ENCODE measurements around the gene F2. TPM values are rescaled to one million over a fixed set of nuclear protein-coding genes. Genes with fewer than 3 reads are reported as not detected.
A peak's percentile ranks its signal among the peaks of the same experiment; 100 is the strongest.

F2 gene
- total RNA-seq, 1 donor from 2014 or later: not detected

DNA sequence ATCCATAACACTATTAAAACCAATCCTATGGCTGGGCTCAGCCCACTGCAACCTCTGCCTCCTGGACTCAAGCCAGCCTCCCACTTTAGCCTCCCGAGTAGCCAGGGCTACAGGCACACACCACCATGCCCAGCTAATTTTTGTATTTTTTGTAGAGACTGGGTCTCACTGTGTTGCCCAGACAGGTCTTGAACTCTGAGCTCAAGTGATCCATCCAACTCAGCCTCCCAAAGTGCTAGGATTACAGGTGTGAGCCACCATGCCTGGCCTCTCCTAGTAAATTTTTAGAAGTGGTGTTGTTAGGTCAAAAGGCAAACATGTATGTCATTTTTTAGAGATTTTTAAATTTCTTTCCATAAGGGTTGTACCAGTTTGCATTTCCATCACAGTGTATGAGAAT lies 14.2 kb downstream of the F2 start:
- DNase-seq (ENCODE audit: low spot score): no peak

GRCh38 chr11:46736146-46736545 lies 17.1 kb downstream of the F2 start:
- DNase-seq (ENCODE audit: low spot score) (peak; percentile 10), ATAC-seq (no peak)
- intact Hi-C loops (cut with DNase I): no loop called here

More for the DNA sequence above, 14.2 kb downstream of the F2 start:
- intact Hi-C loops (cut with DNase I): no loop called here
- ATAC-seq: no peak

- intact Hi-C loops (cut with DNase I): no loop called here
Measured at GRCh38 chr11:46736615-46737014, 17.6 kb downstream of the F2 start.

DNA sequence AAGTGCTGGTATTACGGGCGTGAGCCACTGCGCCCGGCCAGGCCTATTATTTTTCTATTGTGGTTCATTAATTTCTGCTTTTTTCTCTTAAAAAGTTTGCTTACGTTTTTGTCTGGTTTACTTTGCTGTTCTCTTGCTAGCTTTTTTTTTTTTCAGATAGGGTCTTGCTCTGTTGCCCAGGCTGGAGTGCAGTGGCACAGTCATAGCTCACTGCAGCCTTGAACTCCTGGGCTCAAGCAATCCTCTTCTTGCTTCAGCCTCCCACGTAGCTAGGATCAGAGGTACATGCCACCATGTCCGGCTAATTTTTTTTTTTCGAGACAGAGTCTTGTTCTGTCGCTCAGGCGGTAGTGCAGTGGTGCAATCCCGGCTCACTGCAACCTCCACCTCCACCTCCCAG lies 18.7 kb downstream of the F2 start:
- peak; percentile 9 for DNase-seq (ENCODE audit: low spot score)
- intact Hi-C loops (cut with DNase I): no loop called here
- no peak for ATAC-seq

More at GRCh38 chr11:46736615-46737014, 17.6 kb downstream of the F2 start:
- ATAC-seq (no peak), DNase-seq (ENCODE audit: low spot score) (no peak)

DNA sequence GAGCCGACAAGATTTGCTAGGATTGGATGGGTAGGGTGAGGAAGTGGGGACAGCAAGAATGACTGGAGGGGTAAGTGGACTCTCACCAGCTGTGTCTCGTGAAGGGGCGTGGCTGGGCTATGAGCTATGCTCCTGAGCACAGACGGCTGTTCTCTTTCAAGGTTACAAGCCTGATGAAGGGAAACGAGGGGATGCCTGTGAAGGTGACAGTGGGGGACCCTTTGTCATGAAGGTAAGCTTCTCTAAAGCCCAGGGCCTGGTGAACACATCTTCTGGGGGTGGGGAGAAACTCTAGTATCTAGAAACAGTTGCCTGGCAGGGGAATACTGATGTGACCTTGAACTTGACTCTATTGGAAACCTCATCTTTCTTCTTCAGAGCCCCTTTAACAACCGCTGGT lies 19.9 kb downstream of the F2 start:
- intact Hi-C loops (cut with DNase I): no loop called here
- ATAC-seq (no peak), DNase-seq (ENCODE audit: low spot score) (no peak)

- DNase-seq (ENCODE audit: low spot score): no peak
- peak; percentile 78 for ATAC-seq
- intact Hi-C loops (cut with DNase I): no loop called here
Measured at GRCh38 chr11:46741600-46742484, 22.8 kb downstream of the F2 start.

DNA sequence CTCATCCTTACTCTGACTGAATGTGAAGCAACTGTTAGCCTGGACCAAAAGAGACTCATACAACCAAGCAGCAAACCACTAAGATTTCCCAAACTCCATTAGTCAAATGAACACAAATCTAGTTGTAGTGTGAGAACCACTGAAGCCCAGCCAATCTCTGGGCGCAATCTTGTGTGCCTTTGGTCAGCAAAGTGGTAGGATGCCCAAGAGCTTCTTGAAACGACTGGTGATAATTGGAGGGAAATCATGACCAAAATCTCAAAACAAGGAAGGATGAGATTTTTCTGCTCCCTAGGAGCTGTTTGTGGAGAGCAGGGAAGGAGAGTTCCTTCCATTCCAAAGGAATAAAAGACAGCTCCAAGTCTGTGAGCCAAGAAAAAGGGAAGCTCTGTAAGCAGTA lies 24.0 kb downstream of the F2 start:
- ATAC-seq (no peak), DNase-seq (ENCODE audit: low spot score) (no peak)
- intact Hi-C loops (cut with DNase I): no loop called here

DNA sequence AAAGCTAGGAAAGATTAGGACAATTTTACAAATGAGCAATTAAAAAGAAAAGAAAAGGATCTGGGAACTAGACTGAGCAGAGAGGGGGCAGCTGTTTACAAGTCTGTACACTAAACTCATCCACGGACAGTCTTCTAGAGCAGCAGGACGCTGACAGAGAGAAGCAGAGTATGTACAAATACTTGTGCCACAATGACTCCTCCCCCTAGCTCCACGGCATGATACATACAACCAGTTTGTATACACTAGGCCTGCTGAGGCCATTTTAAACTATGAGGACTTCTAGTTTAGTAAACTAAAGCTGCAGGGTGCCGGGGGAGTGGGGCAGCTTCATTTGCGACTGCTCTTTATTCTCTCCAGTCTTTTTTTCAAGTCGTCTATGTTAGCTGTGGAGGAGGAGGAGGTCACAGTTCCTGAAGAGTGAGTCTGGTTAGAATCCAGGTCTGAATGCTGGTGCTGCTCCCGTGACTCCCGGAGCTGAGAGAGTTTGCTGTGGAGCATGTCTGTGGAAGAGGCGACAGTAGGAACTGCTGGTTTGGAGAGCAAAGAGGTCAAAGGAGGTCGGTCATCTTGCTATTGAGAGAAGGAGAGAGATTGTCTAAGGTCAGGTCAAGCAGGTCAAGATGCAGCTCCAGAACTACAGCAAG lies 24.8 kb downstream of the F2 start:
- no peak for DNase-seq (ENCODE audit: low spot score)

DNA sequence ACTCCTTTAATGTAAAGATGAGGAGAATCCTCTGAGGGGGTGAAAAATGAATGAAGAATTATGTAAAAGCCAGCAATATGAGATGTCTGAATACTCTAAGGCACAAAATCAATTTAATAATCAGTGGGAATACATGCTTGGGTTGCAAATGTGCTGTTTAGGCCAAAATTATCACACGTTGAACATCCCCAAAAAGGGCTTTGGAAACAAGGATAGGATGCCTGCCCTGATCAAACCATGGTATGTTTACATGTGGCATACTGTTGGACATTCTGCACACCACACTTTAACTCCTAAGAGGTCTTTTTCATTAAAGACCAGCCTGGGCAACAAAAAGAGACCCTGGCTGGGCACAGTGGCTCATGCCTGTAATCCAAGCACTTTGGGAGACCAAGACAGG lies 26.3 kb downstream of the F2 start:
- DNase-seq (ENCODE audit: low spot score) (no peak), ATAC-seq (no peak)
- intact Hi-C loops (cut with DNase I): no loop called here

More for the DNA sequence above, 24.8 kb downstream of the F2 start:
- no peak for ATAC-seq
- intact Hi-C loops (cut with DNase I): no loop called here

GRCh38 chr11:46745995-46746394 lies 27.0 kb downstream of the F2 start:
- ATAC-seq (no peak), DNase-seq (ENCODE audit: low spot score) (no peak)
- intact Hi-C loops (cut with DNase I): no loop called here

DNA sequence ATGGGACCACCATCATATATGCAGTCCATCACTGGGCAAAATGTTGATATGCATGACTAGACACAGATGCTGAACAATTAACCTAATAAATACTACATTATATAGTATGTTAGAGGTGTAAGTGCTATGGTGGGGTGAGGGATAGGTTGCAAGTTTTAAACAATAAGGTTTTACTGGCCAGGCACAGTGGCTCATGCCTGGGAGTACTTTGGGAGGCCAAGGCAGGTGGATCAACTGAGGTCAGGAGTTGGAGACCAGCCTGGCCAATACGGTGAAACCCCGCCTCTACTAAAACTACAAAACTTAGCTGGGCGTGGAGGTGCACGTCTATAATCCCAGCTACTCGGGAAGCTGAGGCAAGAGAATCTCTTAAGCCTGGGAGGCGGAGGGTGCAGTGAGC lies 28.1 kb downstream of the F2 start:
- no peak for DNase-seq (ENCODE audit: low spot score)
- intact Hi-C loops (cut with DNase I): no loop called here
- ATAC-seq: no peak

- DNase-seq (ENCODE audit: low spot score) (no peak), ATAC-seq (no peak)
- intact Hi-C loops (cut with DNase I): no loop called here
Measured at GRCh38 chr11:46755962-46756361, 36.9 kb downstream of the F2 start.

GRCh38 chr11:46759196-46759595 lies 40.2 kb downstream of the F2 start:
- no peak for DNase-seq (ENCODE audit: low spot score)
- no peak for ATAC-seq
- intact Hi-C loops (cut with DNase I): no loop called here

DNA sequence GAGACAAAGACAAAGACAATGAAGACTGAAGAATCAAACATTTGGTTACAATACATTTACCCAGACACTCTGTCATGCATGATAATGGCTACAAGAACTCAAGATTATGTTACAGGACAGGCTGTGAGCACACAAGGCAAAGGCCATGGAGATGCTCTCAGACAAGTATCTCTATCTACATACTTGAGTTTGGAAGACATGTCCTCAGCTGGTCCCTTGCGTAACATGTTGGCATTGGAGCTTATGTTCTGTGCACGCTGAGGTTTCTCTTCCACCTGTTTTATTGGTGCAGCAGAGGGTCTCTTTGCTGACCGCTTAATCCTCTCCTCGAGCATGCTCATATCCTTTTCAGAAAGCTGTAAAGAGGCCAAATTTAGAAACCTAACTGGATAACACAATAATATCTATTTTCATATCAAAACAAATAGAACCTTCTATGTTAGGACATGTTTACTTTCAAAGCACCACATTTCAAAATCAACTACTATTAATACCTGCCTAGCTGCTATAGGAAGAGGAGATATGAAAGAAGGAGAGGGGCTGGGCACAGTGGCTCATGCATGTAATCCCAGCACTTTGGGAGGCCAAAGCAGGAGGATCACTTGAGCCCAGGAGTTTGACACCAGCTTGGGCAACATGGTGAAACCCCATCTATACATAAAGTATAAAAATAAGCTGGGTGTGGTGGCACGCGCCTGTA lies 41.6 kb downstream of the F2 start:
- DNase-seq (ENCODE audit: low spot score): no peak
- intact Hi-C loops (cut with DNase I): no loop called here
- ATAC-seq: no peak

GRCh38 chr11:46761807-46762206 lies 42.8 kb downstream of the F2 start:
- ATAC-seq (no peak), DNase-seq (ENCODE audit: low spot score) (no peak)
- intact Hi-C loops (cut with DNase I): no loop called here

- ATAC-seq: no peak
- intact Hi-C loops (cut with DNase I): no loop called here
Measured at GRCh38 chr11:46762248-46762647, 43.2 kb downstream of the F2 start.

DNA sequence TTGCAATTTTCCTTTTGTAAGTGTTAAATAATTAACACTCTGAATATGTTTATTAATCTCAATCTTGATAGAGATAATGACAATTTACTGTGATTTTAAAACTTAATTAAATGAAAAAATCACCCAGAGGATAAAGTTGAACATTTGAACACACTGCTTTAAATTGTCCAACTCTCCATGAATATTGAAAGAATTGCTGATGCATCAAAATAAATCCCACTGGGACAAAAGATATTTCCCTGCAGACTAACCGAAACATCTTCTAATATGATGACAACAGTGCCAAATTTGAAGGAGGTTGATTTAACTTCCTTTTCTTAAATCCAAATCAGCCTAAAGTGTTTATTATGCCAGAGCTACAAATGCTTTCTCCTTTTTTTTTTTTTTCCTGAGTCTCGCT lies 47.6 kb downstream of the F2 start:
- no peak for DNase-seq (ENCODE audit: low spot score)
- intact Hi-C loops (cut with DNase I): no loop called here
- ATAC-seq: no peak

More at GRCh38 chr11:46762248-46762647, 43.2 kb downstream of the F2 start:
- DNase-seq (ENCODE audit: low spot score): no peak

DNA sequence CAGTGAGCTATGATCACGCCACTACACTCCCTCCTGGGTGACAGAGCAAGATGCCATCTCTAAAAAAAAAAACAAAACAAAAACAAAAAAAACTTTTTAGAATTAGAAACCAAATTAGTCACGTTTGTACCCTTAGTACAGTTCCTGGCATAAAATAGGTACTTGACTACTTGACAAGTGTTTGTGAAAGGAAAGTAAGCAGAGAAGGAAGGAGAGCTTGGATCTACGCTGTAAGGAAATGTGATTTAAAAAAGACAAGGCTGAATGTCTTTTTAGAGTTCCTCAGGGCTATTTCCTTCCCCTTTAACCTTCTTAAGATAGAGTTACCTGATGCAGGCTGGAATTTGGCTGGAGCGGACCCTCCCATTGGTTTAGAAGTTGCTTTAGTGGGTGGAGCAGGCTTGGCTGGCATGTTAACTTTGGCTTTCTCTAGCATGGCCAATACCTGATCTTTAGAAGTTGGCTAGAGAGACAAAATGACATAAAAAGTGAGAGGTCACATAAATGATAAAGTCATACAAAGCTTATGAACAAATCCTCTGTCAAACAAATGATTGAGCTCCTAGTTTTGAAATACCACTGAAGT lies 50.7 kb downstream of the F2 start:
- intact Hi-C loops (cut with DNase I): no loop called here
- no peak for ATAC-seq

GRCh38 chr11:46776878-46777277 lies 57.9 kb downstream of the F2 start:
- intact Hi-C loops (cut with DNase I): no loop called here
- no peak for DNase-seq (ENCODE audit: low spot score)
- no peak for ATAC-seq

More for the DNA sequence above, 50.7 kb downstream of the F2 start:
- DNase-seq (ENCODE audit: low spot score): no peak

DNA sequence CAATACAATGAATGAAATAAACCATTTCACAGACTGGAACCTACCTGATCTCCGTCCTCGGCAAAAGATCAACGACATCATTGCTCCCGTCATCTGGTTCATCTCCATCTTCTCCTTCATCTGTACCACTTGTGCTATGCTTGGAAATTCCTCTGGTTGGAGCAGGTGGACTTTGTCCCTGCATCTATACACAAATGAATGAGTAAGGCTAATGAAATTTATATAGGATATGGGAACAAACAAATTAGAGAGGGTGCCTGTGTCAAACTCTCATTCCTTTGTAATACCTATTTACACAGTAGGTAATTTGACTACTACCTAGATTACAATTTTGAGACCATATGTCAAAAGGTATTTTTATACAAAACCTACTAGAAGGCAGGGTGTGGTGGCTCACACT lies 59.4 kb downstream of the F2 start:
- intact Hi-C loops (cut with DNase I): no loop called here
- no peak for ATAC-seq

More for the DNA sequence above, 59.4 kb downstream of the F2 start:
- DNase-seq (ENCODE audit: low spot score): no peak
